Dermis blood vessel endothelial cell (primary cell): ENCODE results near the gene ABHD17A. TPM values are rescaled to one million over a fixed set of nuclear protein-coding genes. Genes with fewer than 3 reads are reported as not detected.

Experiments used
- DNase-seq: peaks from one replicate; pipeline ENCODE4 v3.0.0; 2010
- total RNA-seq: library from RNA; depleted of rRNA; stranded (reverse); fragments of >200 nt; gene quantifications from 2 replicates; pipeline ENCODE4 v1.2.3, GENCODE V29; 2014

The ABHD17A gene
- total RNA-seq = 111 and 142 TPM in 2 replicates

GRCh38 chr19:1885398-1886119 lies at the start of gene ABHD17A:
ABHD17A (minus strand) TSS chr19:1885496; CDS start chr19:1881566, 3,930 bp downstream.
- peak; percentile 95 for DNase-seq

- DNase-seq = no peak
Observed at GRCh38 chr19:1933942-1934341, 48.6 kb upstream of the ABHD17A start.

GRCh38 chr19:1933244-1933643 lies 47.9 kb upstream of the ABHD17A start:
- DNase-seq = no peak

- DNase-seq = no peak
Observed at GRCh38 chr19:1932395-1932794, 47.1 kb upstream of the ABHD17A start.

- DNase-seq = no peak
Observed at GRCh38 chr19:1931445-1931844, 46.1 kb upstream of the ABHD17A start.

- DNase-seq = peak; percentile 83
Observed at GRCh38 chr19:1929021-1929742, 43.9 kb upstream of the ABHD17A start.

GRCh38 chr19:1925544-1925943 lies 40.2 kb upstream of the ABHD17A start:
- no peak for DNase-seq

GRCh38 chr19:1924320-1924961 lies 39.1 kb upstream of the ABHD17A start:
- DNase-seq = no peak

GRCh38 chr19:1923319-1923718 lies 38.0 kb upstream of the ABHD17A start:
- DNase-seq = no peak

- no peak for DNase-seq
Observed at GRCh38 chr19:1922803-1923202, 37.5 kb upstream of the ABHD17A start.

GRCh38 chr19:1921825-1922224 lies 36.5 kb upstream of the ABHD17A start:
- no peak for DNase-seq

- no peak for DNase-seq
Observed at GRCh38 chr19:1921326-1921725, 36.0 kb upstream of the ABHD17A start.

GRCh38 chr19:1920644-1921043 lies 35.3 kb upstream of the ABHD17A start:
- DNase-seq = no peak

- no peak for DNase-seq
Observed at GRCh38 chr19:1918975-1919374, 33.7 kb upstream of the ABHD17A start.

GRCh38 chr19:1917926-1918325 lies 32.6 kb upstream of the ABHD17A start:
- no peak for DNase-seq

- DNase-seq = no peak
Observed at GRCh38 chr19:1917146-1917545, 31.9 kb upstream of the ABHD17A start.

- DNase-seq = no peak
Observed at GRCh38 chr19:1914826-1915341, 29.6 kb upstream of the ABHD17A start.

GRCh38 chr19:1913781-1914577 lies 28.7 kb upstream of the ABHD17A start:
- no peak for DNase-seq

- DNase-seq = no peak
Observed at GRCh38 chr19:1912760-1913505, 27.6 kb upstream of the ABHD17A start.

GRCh38 chr19:1911995-1912394 lies 26.7 kb upstream of the ABHD17A start:
- no peak for DNase-seq

GRCh38 chr19:1911098-1911497 lies 25.8 kb upstream of the ABHD17A start:
- no peak for DNase-seq

GRCh38 chr19:1910177-1910576 lies 24.9 kb upstream of the ABHD17A start:
- no peak for DNase-seq
